SK-N-SH (cell line): Measurements from ENCODE around the gene HSPB9. TPM values are rescaled to one million over a fixed set of nuclear protein-coding genes. Genes with fewer than 3 reads are reported as not detected.

Experiments used
- CTCF ChIA-PET: fragments of 300-600, 350-600 bp; formaldehyde crosslinking; extraction: SDS; loops from one replicate; lab custom pipeline; 2021; lab: Yijun Ruan, JAX
- POLR2A ChIA-PET: fragments of 350-600 bp; sonication (Branson Sonifier 250); formaldehyde crosslinking; extraction: SDS; loops from one replicate; lab custom pipeline; 2020; ENCODE audit warnings: antibody characterized with exemption, inconsistent platforms; lab: Yijun Ruan, JAX
- DNase-seq: peaks from one replicate; pipeline ENCODE4 v3.0.0; 2012
- H2AFZ ChIP-seq: fragments of 200-600 bp; sonication (generic); 2 replicates; pipeline ENCODE4 v1.8.1; 2016; ENCODE audit warnings: antibody characterized with exemption, mild to moderate bottlenecking, low read depth
- H3F3A ChIP-seq: fragments of 200-600 bp; sonication (generic); replicated peaks from 2 replicates; pipeline ENCODE3; 2016; ENCODE audit warnings: antibody characterized with exemption, mild to moderate bottlenecking; ENCODE audit not compliant: insufficient read depth
- H3K27ac ChIP-seq, 2 experiments: fragments of 200-500 bp in 1 of 2; fragments of 200-600 bp in 1 of 2; sonication (Bioruptor generic) in 1 of 2; sonication (generic), shearing (Covaris generic) in 1 of 2; 2 replicates each; pipeline versions ENCODE4 v1.5.1 to v1.6.1; 2014 to 2016; ENCODE audit warnings: low read depth in 2 of 2, inconsistent platforms in 1 of 2, low read length in 1 of 2, mild to moderate bottlenecking in 1 of 2, mixed read lengths in 1 of 2
- H3K27me3 ChIP-seq: fragments of 200-600 bp; sonication (generic), shearing (Covaris generic); 2 replicates; pipeline ENCODE4 v1.6.1; 2016; ENCODE audit warnings: mixed run types; ENCODE audit not compliant: insufficient read depth
- H3K36me3 ChIP-seq, 2 experiments: fragments of 200-500 bp in 1 of 2; fragments of 200-600 bp in 1 of 2; sonication (Bioruptor generic) in 1 of 2; sonication (generic) in 1 of 2; replicated peaks in 1 of 2; 2 replicates each; pipeline versions ENCODE3 to v1.5.1; 2014 to 2016; ENCODE audit warnings: low read length in 1 of 2, mild to moderate bottlenecking in 1 of 2; ENCODE audit not compliant: insufficient read depth in 2 of 2, control insufficient read depth in 1 of 2
- H3K4me1 ChIP-seq, 2 experiments: fragments of 200-500 bp in 1 of 2; fragments of 200-600 bp in 1 of 2; sonication (Bioruptor generic) in 1 of 2; sonication (generic), shearing (Covaris generic) in 1 of 2; 2 replicates each; pipeline versions ENCODE4 v1.5.1 to v1.6.1; 2014 to 2016; ENCODE audit warnings: low read depth in 1 of 2, low read length in 1 of 2, mixed run types in 1 of 2; ENCODE audit not compliant: insufficient read depth in 2 of 2, control insufficient read depth in 1 of 2
- H3K4me2 ChIP-seq: fragments of 200-600 bp; sonication (generic), shearing (Covaris generic); 2 replicates; pipeline ENCODE4 v1.6.1; 2017; ENCODE audit warnings: mixed run types
- H3K4me3 ChIP-seq, 2 experiments: fragments of 200-500 bp in 1 of 2; fragments of 200-600 bp in 1 of 2; sonication (Bioruptor generic) in 1 of 2; sonication (generic), shearing (Covaris generic) in 1 of 2; 2 replicates each; pipeline versions ENCODE4 v1.5.1 to v1.8.1; 2014 to 2016; ENCODE audit warnings: low read depth in 2 of 2, inconsistent platforms in 1 of 2, low read length in 1 of 2, mild to moderate bottlenecking in 1 of 2, mixed read lengths in 1 of 2, moderate library complexity in 1 of 2
- H3K79me2 ChIP-seq: fragments of 200-600 bp; sonication (generic); 2 replicates; pipeline ENCODE4 v1.8.1; 2017; ENCODE audit warnings: mild to moderate bottlenecking; ENCODE audit not compliant: insufficient read depth
- H3K9ac ChIP-seq: fragments of 200-600 bp; sonication (generic); 2 replicates; pipeline ENCODE4 v1.6.1; 2017; ENCODE audit warnings: mixed run types
- H3K9me2 ChIP-seq: fragments of 200-600 bp; sonication (generic); 2 replicates; pipeline ENCODE4 v1.6.1; 2017; ENCODE audit warnings: mixed run types
- H3K9me3 ChIP-seq: fragments of 200-600 bp; sonication (generic); 2 replicates; pipeline ENCODE4 v1.6.1; 2017; ENCODE audit warnings: mixed run types, mild to moderate bottlenecking, moderate library complexity
- H4K20me1 ChIP-seq: fragments of 200-600 bp; sonication (generic); 2 replicates; pipeline ENCODE4 v1.6.1; 2017; ENCODE audit warnings: mild to moderate bottlenecking, mixed run types; ENCODE audit not compliant: insufficient read depth
- CHD2 ChIP-seq: fragments of 150-350 bp; IDR thresholded peaks from 2 replicates; pipeline ENCODE4 v1.6.1; 2018; ENCODE audit warnings: low read length; ENCODE audit not compliant: partially characterized antibody
- FOXM1 ChIP-seq: IDR thresholded peaks from 2 replicates; pipeline ENCODE4 v1.4.0; 2012; ENCODE audit warnings: low read depth, mild to moderate bottlenecking
- GABPA ChIP-seq: IDR thresholded peaks from 2 replicates; pipeline ENCODE4 v1.4.0; 2012; ENCODE audit warnings: low read depth, mild to moderate bottlenecking
- JUND ChIP-seq: IDR thresholded peaks from 2 replicates; pipeline ENCODE4 v1.4.0; 2012
- NRF1 ChIP-seq: IDR thresholded peaks from 2 replicates; pipeline ENCODE4 v1.6.1; 2012; ENCODE audit warnings: low read depth, mild to moderate bottlenecking, low read length
- TAF1 ChIP-seq: IDR thresholded peaks from 2 replicates; pipeline ENCODE4 v1.6.1; 2012; ENCODE audit warnings: low read depth, mild to moderate bottlenecking, low read length, moderate library complexity, borderline replicate concordance
- TCF12 ChIP-seq: IDR thresholded peaks from 2 replicates; pipeline ENCODE4 v1.4.0; 2012
- TEAD4 ChIP-seq: IDR thresholded peaks from 2 replicates; pipeline ENCODE4 v1.4.0; 2012; ENCODE audit warnings: mild to moderate bottlenecking, borderline replicate concordance; ENCODE audit not compliant: insufficient read depth
- USF1 ChIP-seq: IDR thresholded peaks from 2 replicates; pipeline ENCODE4 v1.4.0; 2012; ENCODE audit warnings: low read depth, borderline replicate concordance
- YY1 ChIP-seq: IDR thresholded peaks from 2 replicates; pipeline ENCODE4 v1.4.0; 2012; ENCODE audit warnings: low read depth, mild to moderate bottlenecking
- WGBS: methylation state at CpG from one replicate; pipeline ENCODE4 v1.1.6; 2017; ENCODE audit warnings: low lambda C conversion rate; 5-methylcytosine and 5-hydroxymethylcytosine counted together
- polyA plus RNA-seq, 3 experiments: library from polyadenylated mRNA; depleted of rRNA; stranded (reverse); fragments of >200 nt; gene quantifications; 2 replicates each; pipeline ENCODE4 v1.2.3, GENCODE V29; 2012
- TF ChIP-seq, protein P1 (sequence below): IDR thresholded peaks from 2 replicates; pipeline ENCODE4 v1.6.1; 2012; ENCODE audit warnings: mild to moderate bottlenecking, low read depth, low read length, moderate library complexity
- TF ChIP-seq, protein P2 (sequence below): IDR thresholded peaks from 2 replicates; pipeline ENCODE4 v1.4.0; 2012; ENCODE audit warnings: low read depth
- TF ChIP-seq, protein P3 (sequence below): fragments of 150-350 bp; IDR thresholded peaks from 2 replicates; pipeline ENCODE4 v1.6.1; 2016; ENCODE audit warnings: mild to moderate bottlenecking, low read depth, low read length
- TF ChIP-seq, protein P4 (sequence below): fragments of 150-350 bp; IDR thresholded peaks from 2 replicates; pipeline ENCODE4 v1.6.1; 2017; ENCODE audit warnings: antibody characterized with exemption, low read length, low read depth, borderline replicate concordance

The HSPB9 gene
- polyA plus RNA-seq, 1 of the 3 experiments (the other 2 are of a cell fraction), result 0.05 TPM

GRCh38 chr17:42125565-42125964 is 3.0 kb downstream of the HSPB9 start (continued):
- TF ChIP-seq, protein P1, sequence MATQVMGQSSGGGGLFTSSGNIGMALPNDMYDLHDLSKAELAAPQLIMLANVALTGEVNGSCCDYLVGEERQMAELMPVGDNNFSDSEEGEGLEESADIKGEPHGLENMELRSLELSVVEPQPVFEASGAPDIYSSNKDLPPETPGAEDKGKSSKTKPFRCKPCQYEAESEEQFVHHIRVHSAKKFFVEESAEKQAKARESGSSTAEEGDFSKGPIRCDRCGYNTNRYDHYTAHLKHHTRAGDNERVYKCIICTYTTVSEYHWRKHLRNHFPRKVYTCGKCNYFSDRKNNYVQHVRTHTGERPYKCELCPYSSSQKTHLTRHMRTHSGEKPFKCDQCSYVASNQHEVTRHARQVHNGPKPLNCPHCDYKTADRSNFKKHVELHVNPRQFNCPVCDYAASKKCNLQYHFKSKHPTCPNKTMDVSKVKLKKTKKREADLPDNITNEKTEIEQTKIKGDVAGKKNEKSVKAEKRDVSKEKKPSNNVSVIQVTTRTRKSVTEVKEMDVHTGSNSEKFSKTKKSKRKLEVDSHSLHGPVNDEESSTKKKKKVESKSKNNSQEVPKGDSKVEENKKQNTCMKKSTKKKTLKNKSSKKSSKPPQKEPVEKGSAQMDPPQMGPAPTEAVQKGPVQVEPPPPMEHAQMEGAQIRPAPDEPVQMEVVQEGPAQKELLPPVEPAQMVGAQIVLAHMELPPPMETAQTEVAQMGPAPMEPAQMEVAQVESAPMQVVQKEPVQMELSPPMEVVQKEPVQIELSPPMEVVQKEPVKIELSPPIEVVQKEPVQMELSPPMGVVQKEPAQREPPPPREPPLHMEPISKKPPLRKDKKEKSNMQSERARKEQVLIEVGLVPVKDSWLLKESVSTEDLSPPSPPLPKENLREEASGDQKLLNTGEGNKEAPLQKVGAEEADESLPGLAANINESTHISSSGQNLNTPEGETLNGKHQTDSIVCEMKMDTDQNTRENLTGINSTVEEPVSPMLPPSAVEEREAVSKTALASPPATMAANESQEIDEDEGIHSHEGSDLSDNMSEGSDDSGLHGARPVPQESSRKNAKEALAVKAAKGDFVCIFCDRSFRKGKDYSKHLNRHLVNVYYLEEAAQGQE, result no peak
- no peak for TF ChIP-seq TEAD4

GRCh38 chr17:42126836-42127235 is 4.2 kb downstream of the HSPB9 start:
- no peak overlapping the region for H3K27ac ChIP-seq
- H3K4me1 ChIP-seq, result peaks cover 0 to 6% of the 10 kb centered on the region in 2 experiments; a peak in 2 of 4 replicates
- peaks cover 39 to 50% of the 10 kb centered on the region in 2 experiments for H3K36me3 ChIP-seq
- POLR2A ChIA-PET, result no interaction called here
- H4K20me1 ChIP-seq, result peaks cover 15% of the 10 kb centered on the region
- CTCF ChIA-PET, result interaction anchor here (1.1 kb wide), 1 partner anchor 9 kb away, joined by 3 read pairs; no protein-coding TSS in a partner anchor
- 68% methylated on average over 3 of the region's 3 CpGs for WGBS
- peaks cover 24% of the 10 kb centered on the region for H3K79me2 ChIP-seq
- peaks cover 3% of the 10 kb centered on the region for H3F3A ChIP-seq
- no peak overlapping the region for H2AFZ ChIP-seq
- H3K4me2 ChIP-seq, result no peak overlapping the region
- no peak for DNase-seq
- no peak overlapping the region for H3K4me3 ChIP-seq
- no peak overlapping the region for H3K9ac ChIP-seq
- H3K9me3 ChIP-seq, result no peaks in the 10 kb centered on the region
- H3K27me3 ChIP-seq, result no peaks in the 10 kb centered on the region
- TF ChIP-seq NRF1 (no peak), GABPA (no peak)
- TF ChIP-seq, protein P1, result no peak
- TF ChIP-seq, protein P2, sequence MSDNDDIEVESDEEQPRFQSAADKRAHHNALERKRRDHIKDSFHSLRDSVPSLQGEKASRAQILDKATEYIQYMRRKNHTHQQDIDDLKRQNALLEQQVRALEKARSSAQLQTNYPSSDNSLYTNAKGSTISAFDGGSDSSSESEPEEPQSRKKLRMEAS, result no peak
- H3K9me2 ChIP-seq, result no peaks in the 10 kb centered on the region

DNA sequence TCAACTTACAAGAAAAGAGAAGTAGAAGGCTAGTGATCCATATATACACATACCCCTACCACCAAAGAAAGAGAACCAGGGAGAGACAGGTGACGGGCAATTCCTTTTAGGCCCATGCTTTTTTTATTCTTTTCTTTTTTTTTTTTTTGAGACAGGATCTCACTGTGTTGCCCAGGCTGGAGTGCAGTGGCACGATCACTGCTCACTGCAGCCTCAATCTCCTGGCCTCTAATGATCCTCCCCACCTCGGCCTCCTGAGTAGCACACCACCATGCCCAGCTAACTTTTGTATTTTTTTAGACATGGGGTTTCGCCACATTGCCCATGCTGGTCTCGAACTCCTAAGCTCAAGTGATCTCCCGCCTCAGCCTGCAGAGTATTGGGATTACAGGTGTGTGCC is 4.8 kb downstream of the HSPB9 start:
- POLR2A ChIA-PET, result no interaction called here
- CTCF ChIA-PET, result interaction anchor here (1.1 to 1.7 kb wide), 3 partner anchors 9 to 102 kb away, joined by 3 to 5 read pairs (median 4); no protein-coding TSS in a partner anchor
- WGBS, result 91% methylated on average over 6 of the region's 6 CpGs
- Histone ChIP-seq H3K79me2 (peaks cover 27% of the 10 kb centered on the region), H4K20me1 (peaks cover 21% of the 10 kb centered on the region), H3K4me2 (no peak overlapping the region), H3K4me1 (peaks cover 0 to 9% of the 10 kb centered on the region in 2 experiments; a peak in 2 of 4 replicates), H3K9ac (no peak overlapping the region), H3K27me3 (no peaks in the 10 kb centered on the region), H3K36me3 (peaks cover 39 to 50% of the 10 kb centered on the region in 2 experiments), H3F3A (peaks cover 6% of the 10 kb centered on the region), H2AFZ (no peak overlapping the region), H3K27ac (no peak overlapping the region), H3K4me3 (no peak overlapping the region), H3K9me2 (no peaks in the 10 kb centered on the region), H3K9me3 (no peaks in the 10 kb centered on the region)
- no peak for DNase-seq
- TF ChIP-seq FOXM1 (no peak), USF1 (no peak), TAF1 (no peak), TCF12 (no peak), CHD2 (no peak), JUND (no peak), YY1 (no peak)
- TF ChIP-seq, protein P3, sequence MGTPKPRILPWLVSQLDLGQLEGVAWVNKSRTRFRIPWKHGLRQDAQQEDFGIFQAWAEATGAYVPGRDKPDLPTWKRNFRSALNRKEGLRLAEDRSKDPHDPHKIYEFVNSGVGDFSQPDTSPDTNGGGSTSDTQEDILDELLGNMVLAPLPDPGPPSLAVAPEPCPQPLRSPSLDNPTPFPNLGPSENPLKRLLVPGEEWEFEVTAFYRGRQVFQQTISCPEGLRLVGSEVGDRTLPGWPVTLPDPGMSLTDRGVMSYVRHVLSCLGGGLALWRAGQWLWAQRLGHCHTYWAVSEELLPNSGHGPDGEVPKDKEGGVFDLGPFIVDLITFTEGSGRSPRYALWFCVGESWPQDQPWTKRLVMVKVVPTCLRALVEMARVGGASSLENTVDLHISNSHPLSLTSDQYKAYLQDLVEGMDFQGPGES, result no peak
- TF ChIP-seq, protein P2, result no peak
- TF ChIP-seq, protein P4, sequence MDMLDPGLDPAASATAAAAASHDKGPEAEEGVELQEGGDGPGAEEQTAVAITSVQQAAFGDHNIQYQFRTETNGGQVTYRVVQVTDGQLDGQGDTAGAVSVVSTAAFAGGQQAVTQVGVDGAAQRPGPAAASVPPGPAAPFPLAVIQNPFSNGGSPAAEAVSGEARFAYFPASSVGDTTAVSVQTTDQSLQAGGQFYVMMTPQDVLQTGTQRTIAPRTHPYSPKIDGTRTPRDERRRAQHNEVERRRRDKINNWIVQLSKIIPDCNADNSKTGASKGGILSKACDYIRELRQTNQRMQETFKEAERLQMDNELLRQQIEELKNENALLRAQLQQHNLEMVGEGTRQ, result no peak
